ENCODE data around the gene YARS1. TPM values are rescaled to one million over a fixed set of nuclear protein-coding genes. Genes with fewer than 3 reads are reported as not detected.

The YARS1 gene
- total and polyA plus RNA-seq, 4 donors = 31.6 to 94.0 (median 52.6) TPM

- TF ChIP-seq TAF1 (conservative IDR thresholded peaks at IDR 0.05) (no peak), NR2F2 (IDR thresholded peaks at IDR 0.05) (no peak), ATF3 (IDR thresholded peaks at IDR 0.05) (no peak), SP1 (IDR thresholded peaks at IDR 0.05) (no peak), GABPA (IDR thresholded peaks at IDR 0.05 in 1 of 2, conservative IDR thresholded peaks at IDR 0.05 in 1 of 2) (no peak), REST (IDR thresholded peaks at IDR 0.05) (no peak), HNF4A (conservative IDR thresholded peaks at IDR 0.05) (no peak), EGR1 (IDR thresholded peaks at IDR 0.05; ENCODE audit: low read depth in 2 of 2) (no peak), YY1 (IDR thresholded peaks at IDR 0.05) (no peak), JUND (IDR thresholded peaks at IDR 0.05) (no peak), FOXA2 (IDR thresholded peaks at IDR 0.05) (no peak)
- TF ChIP-seq, protein P1, sequence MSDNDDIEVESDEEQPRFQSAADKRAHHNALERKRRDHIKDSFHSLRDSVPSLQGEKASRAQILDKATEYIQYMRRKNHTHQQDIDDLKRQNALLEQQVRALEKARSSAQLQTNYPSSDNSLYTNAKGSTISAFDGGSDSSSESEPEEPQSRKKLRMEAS (IDR thresholded peaks at IDR 0.05) = no peak
- TF ChIP-seq, protein P2, sequence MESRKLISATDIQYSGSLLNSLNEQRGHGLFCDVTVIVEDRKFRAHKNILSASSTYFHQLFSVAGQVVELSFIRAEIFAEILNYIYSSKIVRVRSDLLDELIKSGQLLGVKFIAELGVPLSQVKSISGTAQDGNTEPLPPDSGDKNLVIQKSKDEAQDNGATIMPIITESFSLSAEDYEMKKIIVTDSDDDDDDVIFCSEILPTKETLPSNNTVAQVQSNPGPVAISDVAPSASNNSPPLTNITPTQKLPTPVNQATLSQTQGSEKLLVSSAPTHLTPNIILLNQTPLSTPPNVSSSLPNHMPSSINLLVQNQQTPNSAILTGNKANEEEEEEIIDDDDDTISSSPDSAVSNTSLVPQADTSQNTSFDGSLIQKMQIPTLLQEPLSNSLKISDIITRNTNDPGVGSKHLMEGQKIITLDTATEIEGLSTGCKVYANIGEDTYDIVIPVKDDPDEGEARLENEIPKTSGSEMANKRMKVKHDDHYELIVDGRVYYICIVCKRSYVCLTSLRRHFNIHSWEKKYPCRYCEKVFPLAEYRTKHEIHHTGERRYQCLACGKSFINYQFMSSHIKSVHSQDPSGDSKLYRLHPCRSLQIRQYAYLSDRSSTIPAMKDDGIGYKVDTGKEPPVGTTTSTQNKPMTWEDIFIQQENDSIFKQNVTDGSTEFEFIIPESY (IDR thresholded peaks at IDR 0.05) = no peak
- Histone ChIP-seq H3K4me1 (ENCODE audit: control insufficient read depth in 4 of 4, insufficient read depth in 4 of 4, low read length in 3 of 4) (peaks cover 2 to 8% (median 6%) of the 10 kb centered on the region in 4 donors), H3K27ac (ENCODE audit: low read depth in 1 of 2, low read length in 2 of 2) (no peak overlapping the region)
Observed at GRCh38 chr1:32748926-32749325, 68.2 kb downstream of the YARS1 start.

GRCh38 chr1:32748348-32748747 is 68.8 kb downstream of the YARS1 start:
- Histone ChIP-seq H3K27ac (ENCODE audit: low read depth in 1 of 2, low read length in 2 of 2) (no peak overlapping the region), H3K36me3 (ENCODE audit: control insufficient read depth in 4 of 4, insufficient read depth in 3 of 4, low read depth in 1 of 4, low read length in 3 of 4) (no peaks in the 10 kb centered on the region), H3K27me3 (ENCODE audit: control insufficient read depth in 4 of 4, insufficient read depth in 4 of 4, low read length in 3 of 4) (no peaks in the 10 kb centered on the region), H3K4me1 (ENCODE audit: control insufficient read depth in 4 of 4, insufficient read depth in 4 of 4, low read length in 3 of 4) (peaks cover 2 to 8% (median 6%) of the 10 kb centered on the region in 4 donors), H3K9me3 (ENCODE audit: control insufficient read depth in 4 of 4, low read length in 3 of 4) (no peaks in the 10 kb centered on the region), H3K4me3 (ENCODE audit: low read depth in 1 of 3, low read length in 3 of 3) (no peak overlapping the region), H3K9ac (ENCODE audit: low read depth in 1 of 2, low read length in 2 of 2) (no peak overlapping the region)
- TF ChIP-seq EGR1 (IDR thresholded peaks at IDR 0.05; ENCODE audit: low read depth in 2 of 2) (no peak), JUND (IDR thresholded peaks at IDR 0.05) (no peak)
- WGBS = 94% methylated on average over 4 of the region's 4 CpGs
- no peak for DNase-seq (ENCODE audit: low spot score)

More at GRCh38 chr1:32748926-32749325, 68.2 kb downstream of the YARS1 start:
- H3K9me3 ChIP-seq (ENCODE audit: control insufficient read depth in 4 of 4, low read length in 3 of 4) = no peaks in the 10 kb centered on the region
- no peaks in the 10 kb centered on the region for H3K36me3 ChIP-seq (ENCODE audit: control insufficient read depth in 4 of 4, insufficient read depth in 3 of 4, low read depth in 1 of 4, low read length in 3 of 4)
- H3K4me3 ChIP-seq (ENCODE audit: low read depth in 1 of 3, low read length in 3 of 3) = no peak overlapping the region
- WGBS = 95% methylated on average over 8 of the region's 8 CpGs
- H3K27me3 ChIP-seq (ENCODE audit: control insufficient read depth in 4 of 4, insufficient read depth in 4 of 4, low read length in 3 of 4) = no peaks in the 10 kb centered on the region
- no peak overlapping the region for H3K9ac ChIP-seq (ENCODE audit: low read depth in 1 of 2, low read length in 2 of 2)
- no peak for DNase-seq (ENCODE audit: low spot score)

All from liver (tissue), 9 donors.